IPS-NIHi7 (cell line): ENCODE measurements around the gene GPAT3.
"Not testable (repeated sequence)": the region's sequence is repeated elsewhere in the genome, so short reads cannot be mapped to it uniquely, and the experiment has no call there.

Experiments used
- DNase-seq: peaks from one replicate; pipeline ENCODE4 v3.0.0; 2012; ENCODE audit warnings: mixed read lengths; ENCODE audit errors: extremely low spot score

GPAT3 gene

DNA sequence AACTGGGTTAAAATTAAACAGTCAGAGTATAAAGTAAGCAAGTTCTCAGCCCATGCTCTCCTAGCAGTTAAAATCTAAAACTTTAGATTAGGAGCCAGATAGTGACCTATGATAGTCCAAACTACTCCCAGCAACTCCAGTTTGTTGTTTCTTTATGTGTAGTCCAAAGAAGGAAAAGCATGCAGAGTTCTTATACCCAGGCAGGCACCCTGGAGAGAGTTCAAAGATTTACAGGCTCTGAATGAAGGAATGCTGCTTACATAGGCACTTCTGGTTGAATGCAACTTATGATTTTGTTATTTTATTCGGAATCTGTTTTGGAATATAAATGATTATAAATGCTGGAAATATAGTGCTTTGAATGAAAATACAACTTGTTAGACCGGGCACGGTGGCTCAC is 67.2 kb downstream of the GPAT3 start:
- no peak for DNase-seq

DNA sequence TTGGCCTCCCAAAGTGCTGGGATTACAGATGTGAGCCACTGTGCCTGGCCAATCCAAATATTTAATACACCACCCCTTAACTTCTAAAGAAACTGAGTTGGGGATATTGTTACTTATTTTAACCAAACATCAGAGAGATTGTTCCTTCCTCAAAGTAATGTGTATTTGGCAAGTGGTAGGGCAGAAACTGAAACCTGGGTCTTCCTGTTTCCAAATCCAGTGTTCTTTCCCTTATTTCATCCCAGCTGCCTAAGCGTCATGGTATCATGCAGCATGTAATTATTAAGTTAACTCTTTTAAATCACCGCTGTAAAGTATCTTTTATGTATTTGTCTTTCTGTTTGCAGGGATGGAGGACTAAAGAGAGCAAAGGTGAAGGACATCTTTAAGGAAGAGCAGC is 68.4 kb downstream of the GPAT3 start:
- no peak for DNase-seq

DNA sequence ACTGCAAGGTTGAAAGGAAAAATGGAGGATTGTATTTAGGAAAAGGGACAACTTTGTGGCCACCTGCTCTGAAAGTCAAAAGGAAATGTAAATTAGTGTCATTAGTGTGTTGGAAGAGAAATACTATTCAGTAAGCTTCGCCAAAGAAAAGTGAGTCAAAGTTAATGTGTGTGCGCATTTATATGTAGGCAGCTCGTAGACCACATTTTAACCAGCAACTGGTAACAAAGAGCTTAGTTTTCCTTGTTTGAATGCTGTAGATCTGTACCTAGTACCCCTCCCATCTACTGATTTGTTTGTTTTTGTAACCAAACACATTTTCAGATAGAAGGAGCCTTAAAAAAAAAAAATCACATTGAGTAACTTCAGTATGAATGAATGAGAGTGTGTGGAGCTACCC is 69.3 kb downstream of the GPAT3 start:
- DNase-seq = no peak

DNA sequence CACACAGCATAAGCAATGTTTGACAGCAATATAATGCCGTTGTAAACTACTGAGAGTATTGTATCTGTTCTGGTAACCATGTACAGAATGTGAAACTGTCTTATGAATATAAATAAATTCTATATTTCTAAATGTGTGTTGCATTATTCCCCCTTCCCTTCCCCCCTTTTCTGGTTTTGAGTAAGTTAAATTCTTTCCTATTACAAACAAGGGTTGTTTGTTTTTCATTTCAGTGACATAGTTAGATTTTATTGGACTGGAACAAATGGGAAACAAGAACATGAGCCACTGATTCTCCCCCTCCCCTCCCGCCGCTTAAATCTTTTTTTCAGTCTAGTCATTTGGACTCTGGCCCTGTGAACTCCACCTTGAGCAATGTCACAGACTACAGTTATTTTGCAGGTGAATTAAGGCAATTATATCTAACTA is 69.8 kb downstream of the GPAT3 start:
- no peak for DNase-seq

DNA sequence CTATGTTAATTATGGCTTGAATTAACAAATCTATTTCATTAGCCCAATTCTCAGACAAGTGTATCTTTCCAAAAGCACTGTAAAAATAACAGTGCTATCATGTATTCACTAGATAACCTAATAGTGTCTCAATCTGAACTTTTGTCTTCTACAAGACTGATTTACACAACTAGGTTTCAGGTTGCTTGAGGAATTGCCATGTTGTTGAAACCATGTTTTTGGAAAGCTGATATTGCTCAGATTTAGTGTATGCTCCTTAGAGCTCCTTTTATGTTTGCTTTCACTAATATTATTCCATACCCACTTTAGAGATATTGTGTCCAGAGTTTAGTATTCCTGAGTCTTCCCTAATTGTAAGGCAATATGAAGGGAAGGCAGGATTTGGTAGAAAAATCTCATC is 70.6 kb downstream of the GPAT3 start:
- no peak for DNase-seq

DNA sequence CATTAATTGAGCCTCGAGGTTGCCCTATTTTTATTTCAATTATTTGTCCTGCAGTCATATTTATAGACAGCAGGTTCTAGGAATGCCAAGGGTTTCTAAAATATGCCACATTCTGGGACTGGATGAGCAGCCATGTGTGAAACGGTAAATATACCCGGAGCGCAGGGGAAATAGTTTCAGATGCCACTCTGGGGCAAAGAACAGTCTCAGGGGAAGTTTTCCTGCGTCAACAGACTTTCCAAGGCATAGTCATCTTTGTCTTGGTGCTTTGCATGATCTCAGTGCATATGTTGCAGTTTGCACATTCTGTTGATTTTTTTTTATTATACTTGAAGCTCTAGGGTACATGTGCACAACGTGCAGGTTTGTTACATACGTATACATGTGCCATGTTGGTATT is 71.0 kb downstream of the GPAT3 start:
- no peak for DNase-seq

DNA sequence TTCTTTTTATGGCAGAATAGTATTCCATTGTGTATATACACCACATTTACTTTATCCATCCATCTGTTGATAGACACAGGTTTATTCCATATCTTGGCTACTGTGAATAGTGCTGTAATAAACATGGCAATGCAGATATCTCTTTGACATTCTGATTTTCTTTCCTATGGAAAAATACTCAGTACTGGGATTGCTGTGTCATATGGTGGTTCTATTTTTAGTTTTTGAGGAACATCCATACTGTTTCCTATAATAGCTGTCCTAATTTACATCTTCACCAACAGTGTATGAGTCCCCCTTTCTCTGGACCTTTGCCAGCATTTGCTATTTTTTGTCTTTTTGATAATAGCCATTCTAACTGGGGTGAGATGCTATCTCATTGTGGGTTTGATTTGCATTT is 73.5 kb downstream of the GPAT3 start:
- no peak for DNase-seq

DNA sequence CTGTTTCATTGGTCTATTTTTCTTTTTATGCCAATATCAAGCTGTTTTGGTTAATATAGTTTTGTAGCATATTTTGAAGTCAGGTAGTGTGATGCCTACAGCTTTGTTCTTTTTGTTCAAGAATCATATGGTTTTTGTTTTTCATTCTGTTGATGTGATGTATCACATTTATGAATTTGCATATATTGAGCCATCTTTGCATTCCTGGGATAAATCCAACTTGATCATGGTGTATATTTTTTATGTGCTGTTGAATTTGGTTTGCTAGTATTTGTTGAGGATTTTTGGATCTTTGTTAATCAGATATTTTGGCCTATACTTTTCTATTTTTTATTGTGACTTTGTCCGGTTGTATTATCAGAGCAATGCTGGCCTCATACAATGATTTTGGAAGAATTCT is 74.8 kb downstream of the GPAT3 start:
- no peak for DNase-seq

DNA sequence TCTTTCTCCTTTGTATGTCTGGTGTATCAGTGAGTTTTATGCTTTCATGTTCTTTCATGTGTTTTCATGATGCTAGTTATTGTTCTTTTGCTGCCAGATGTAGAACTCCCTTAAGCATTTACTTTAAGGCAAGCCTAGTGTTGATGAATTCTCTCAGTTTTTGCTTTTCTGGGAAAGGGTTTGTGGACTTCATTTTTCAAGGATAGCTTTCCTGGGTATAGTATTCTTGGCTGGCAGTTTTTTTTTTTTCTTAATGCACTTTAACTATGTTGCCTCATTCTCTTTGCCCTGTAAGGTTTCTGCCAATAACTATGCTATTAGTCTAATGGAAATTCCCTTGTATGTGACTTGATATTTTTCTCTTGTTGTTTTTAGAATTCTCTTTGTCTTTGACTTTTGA is 77.1 kb downstream of the GPAT3 start:
- DNase-seq = no peak

DNA sequence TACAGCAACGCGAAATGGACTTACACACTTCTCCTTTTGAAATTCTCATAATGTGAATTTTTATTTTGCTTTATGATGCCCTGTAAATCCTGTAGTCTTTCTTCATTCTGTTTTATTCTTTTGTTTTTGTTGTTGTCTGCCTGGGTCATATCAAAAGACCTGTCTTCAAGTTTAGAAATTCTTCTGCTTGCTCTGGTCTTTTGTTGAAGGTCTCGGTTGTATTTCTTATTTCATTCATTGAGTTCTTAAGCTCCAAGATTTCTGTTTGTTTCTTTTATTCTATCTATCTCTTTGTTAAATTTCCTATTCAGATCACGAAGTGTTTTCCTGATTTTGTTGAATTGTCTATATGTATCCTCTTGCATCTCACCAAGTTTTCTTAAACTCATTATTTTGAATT is 78.1 kb downstream of the GPAT3 start:
- no peak for DNase-seq

DNA sequence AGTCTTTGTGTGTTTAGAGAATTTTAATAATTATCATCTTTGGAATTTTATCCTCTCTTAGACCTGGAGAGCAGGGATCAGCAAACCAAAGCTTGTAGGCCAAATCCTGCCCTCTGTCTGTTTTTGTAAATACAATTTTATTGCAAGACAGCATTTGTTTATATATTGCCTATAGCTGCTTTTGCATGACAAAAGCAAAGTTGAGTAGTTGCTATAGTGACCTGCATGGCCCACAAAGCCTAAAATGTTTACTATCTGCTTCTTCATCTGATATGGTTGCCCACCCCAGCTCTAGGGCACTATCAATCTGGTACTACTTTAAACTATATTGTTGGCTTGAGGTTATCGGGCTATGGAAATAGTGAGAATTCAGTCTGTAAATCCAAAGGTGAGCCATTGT is 80.3 kb downstream of the GPAT3 start:
- no peak for DNase-seq

DNA sequence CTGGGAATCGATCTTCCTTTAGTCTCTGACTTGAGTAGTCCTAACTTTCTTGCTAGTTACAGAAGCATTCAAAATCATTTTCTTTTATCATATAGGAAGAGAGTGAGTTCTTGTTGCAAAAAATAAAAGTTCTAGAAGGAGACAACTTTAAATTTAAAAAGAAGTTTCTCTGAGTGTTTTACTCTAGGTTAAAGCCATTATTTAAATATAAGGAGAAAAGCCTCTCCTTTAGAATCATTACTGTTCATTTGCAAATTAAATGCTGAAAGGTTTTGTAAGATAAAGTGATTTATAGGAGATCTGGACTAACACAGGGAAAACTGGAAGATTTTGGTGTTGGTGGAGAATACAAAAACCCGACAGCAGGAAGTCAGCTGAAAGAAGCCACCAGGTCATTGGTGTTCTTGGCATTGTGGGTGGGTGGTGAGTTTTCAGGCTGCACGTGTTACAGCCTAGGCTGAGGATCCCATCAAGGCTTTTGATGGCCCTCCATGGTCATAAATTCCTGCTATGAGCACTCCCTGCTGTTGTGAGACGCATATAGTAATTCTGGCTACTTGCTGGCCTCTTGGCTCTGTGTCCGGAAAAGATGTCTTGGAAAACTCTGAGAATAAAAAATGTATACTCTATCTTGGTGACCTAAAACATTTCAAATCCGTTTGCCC is 81.6 kb downstream of the GPAT3 start:
- DNase-seq = no peak

DNA sequence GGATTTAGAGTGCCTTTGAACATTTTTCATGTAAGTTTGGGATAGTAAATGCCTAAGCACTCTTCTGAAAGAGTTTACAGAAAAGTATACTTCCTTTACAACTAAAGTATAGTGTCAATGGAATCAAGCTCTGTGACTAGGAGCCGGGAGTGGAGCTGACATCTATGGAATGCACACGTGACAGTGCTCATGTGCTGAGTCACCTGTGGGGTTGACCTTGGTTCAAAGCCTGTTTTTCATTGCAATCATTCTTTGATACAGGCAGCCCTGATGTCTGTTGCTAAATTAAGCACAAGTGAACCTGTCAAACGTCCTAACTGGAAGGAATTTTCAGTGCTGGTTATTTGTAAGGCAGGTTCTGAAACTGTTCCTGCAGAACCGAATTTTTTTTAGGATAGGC is 82.5 kb downstream of the GPAT3 start:
- peak; percentile 32 for DNase-seq

DNA sequence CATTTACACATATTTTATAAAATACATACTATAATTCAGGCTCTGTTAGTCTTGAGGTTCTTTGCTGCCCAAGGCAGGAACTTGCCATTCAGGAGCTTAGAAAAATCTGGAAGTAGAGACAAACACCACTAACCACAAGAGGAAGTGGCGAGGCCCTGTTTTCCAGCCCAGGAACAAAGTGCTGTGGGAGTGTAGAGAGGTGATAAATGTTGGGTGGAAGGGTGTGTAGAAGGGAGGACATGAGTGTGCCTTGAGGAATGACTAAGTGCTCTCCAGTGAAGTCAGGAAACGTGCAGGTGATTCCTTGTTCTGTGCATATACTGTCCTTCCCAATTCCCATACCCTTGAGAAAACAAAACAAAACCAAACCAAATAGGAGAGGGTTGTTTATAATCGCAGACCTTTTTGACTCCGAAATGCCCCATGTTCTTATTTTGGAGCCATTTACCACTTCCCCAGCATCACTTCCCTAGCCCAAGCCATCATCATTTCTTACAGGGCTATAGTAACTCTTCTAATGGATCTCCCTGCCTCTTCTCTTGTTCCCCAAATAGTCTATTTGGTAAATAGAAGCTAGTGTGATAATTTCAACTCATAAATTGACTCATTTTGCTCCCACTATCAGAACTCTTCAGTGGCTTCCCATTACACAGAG is 83.2 kb downstream of the GPAT3 start:
- no peak for DNase-seq

DNA sequence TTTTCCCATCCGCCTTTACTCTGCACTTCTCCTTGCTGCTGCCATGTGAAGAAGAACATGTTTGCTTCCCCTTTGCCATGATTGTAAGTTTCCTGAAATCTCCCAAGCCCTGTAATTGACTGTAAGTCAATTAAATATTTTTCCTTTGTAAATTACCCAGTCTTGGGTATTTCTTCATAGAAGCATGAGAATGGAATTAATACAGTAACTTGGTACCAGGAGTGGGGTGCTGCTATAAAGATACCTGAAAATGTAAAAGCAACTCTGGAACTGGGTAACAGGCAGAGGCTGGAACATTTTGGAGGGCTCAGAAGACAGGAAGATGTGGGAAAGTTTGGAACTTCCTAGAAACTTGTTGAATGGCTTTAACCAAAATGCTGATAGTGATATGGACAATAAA is 86.2 kb downstream of the GPAT3 start:
- DNase-seq = not testable (repeated sequence)

DNA sequence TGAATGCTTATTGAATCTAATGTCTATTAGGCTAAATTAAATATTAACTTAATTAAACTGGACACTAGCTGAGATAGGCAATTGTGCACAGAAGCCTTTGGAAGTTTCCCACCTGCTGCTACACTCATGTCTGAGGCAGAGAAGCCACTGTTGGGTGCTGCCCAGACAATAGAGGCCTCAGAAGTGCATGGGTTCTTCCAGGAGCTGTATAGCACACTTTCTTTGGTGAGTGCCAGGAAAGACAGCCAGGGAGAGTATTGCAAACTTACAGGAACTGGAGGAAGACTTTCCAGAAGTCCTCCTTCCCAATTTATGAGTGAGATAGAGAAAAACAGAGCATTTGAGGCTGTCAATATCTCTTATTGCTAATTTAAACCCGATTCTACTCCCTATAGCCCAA is 89.9 kb downstream of the GPAT3 start:
- no peak for DNase-seq

DNA sequence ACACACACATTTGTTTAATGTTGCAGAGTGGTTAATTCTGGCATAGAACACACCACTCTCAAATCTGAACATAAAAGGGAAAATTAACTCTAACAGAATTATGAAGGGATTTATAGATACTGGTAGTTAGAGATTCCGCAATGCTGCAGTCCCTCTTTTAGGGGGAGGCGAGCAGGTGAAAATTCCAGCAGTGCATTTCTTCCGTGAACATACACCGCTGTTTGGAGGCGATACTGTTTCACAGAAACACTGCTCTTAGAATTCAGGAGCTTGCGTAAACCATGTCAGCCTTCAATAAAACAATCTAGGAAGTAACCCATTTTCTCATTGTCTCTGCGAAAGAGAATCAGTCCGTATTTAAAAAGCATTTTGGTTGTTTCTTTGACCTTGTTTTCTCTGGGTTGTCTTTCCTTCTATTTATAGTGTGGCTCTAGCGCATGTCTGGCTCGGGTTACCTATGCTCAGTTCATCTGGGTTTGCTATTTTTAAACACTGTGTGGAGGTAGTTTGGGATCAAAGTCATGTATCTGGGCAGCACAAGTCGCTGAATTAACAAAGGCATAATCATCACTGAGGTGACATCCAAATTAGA is 90.4 kb downstream of the GPAT3 start:
- no peak for DNase-seq

DNA sequence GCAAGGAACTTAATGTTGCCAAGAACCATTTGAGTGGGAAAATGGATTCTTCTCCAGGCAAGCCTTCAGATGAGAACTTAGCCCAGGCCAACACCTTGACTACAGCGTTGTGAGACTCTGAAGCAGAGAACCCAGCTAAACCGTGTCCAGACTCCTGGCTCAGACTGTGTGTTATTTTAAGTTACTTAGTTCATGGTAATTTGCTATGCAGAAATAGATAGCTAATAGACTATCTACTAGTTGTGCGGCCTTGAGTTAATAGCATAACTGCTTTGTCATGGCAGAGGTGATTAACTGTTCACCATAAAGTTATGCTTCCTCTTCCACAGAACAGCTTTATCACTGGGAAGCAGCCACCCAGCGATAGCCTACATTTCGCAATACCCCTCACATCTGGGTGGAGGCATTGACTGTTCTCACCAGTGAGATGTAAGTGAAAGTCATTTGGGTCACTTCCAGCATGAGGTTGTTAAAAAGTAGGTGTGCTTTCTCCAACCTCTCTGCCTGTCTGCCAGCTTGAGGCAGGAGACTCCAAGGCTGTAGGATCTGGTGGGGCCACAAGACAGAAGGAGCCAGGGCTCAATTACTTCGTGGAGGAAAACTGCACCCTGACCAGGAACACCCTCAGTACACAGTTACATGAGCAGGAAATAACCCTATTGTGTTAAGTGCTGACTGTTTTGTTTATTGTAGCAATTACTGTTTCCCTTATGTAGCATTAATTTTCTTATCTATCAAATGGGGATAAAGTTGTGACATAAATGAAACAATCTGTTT is 94.2 kb downstream of the GPAT3 start:
- DNase-seq = no peak

DNA sequence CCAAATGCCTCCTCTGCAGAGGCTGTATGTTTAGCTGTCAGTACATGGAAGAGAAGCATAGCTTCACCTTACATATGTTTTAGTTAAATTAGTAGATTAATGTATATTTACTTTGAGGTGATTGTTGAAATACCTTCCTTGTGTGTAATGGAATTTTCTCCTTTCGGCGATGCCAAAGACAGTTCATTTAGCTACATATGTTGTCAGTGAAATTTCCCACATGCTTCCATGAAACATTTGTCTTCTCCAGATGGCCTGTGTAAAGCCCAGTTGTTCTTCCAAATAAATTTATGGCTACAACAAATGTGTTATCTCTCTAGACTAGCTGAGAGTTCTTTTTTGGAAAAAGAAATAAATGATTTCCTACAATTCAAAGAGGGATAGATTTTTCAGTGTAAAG is 95.2 kb downstream of the GPAT3 start:
- no peak for DNase-seq

DNA sequence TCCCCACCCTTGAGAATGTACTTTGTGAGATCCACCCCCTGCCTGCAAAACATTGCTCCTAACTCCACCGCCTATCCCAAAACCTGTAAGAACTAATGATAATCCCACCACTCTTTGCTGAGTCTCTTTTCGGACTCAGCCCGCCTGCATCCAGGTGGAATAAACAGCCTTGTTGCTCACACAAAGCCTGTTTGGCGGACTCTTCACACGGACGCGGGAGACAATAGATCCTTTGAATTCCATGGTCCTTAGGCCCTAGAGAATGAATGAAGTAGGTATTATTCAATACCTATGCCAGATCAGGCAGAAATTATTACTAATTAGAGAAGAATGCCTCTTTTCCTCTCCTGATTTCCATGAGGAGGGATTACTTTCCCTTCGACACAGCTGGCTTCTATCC is 101.0 kb downstream of the GPAT3 start:
- no peak for DNase-seq

DNA sequence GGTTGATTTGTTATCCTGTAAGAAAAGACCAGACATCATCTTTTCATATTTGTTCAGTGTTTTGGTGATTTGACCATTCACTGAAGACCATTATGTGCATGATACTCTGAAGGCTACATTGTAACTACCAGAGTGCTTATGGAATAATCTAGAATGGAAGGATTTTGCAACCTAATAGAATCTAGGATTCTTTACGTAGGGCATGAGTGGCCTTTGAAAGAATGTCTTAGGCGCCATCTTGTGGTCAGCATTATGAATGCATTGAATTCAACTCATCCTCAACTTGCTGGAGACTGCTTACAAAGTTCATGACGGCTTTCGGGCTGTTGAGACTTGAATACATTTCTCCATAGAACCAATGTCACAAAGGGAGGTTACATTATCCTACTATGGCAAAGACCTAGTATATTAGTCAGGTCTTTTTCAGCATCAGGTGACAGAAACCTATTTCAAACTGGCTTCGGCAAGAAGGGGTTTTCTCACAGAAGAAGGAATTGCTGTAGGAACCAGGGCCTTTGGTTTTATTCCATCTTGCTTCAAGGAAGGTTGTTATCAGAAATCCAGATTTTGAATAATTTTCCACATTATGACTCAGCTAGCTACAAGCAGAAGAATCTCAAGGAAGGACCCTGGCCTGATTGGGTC is 104.1 kb downstream of the GPAT3 start:
- DNase-seq = peak; percentile 73

DNA sequence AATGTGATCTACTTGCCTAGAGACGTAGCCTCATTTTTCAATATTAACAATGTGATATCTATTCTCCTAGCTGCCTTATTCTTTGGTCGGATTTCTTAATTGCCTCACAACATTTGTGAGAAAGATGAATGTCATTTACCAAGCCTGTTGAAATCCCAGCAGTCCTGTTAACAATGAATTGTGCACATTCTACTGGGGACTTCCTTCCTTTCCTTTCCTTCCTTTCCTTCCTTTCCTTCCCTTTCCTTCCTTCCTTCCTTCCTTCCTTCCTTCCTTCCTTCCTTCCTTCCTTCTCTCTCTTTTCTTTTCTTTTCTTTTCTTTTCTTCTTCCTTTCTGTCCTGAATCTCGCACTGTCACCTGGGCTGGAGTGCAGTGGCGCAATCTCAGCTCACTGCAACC is 107.1 kb downstream of the GPAT3 start:
- DNase-seq = no peak
